T-helper 2 cell (primary cell): Measurements from ENCODE around the gene FARS2.
"Not testable (repeated sequence)": the region's sequence is repeated elsewhere in the genome, so short reads cannot be mapped to it uniquely, and the experiment has no call there.

ENCODE experiments used
- DNase-seq, 5 experiments: peaks; one replicate each; pipeline versions ENCODE4 v3.0.0 to v3.0.0-alpha.2; 2012 to 2022

FARS2 gene

GRCh38 chr6:5671601-5672559 is 410.6 kb downstream of the FARS2 start:
- no peak for DNase-seq

GRCh38 chr6:5672581-5673011 is 411.3 kb downstream of the FARS2 start:
- no peak for DNase-seq

- DNase-seq = no peak
Measured at GRCh38 chr6:5673019-5673790, 411.9 kb downstream of the FARS2 start.

- no peak for DNase-seq
Measured at GRCh38 chr6:5674141-5674540, 412.8 kb downstream of the FARS2 start.

- DNase-seq = no peak
Measured at GRCh38 chr6:5674721-5675120, 413.4 kb downstream of the FARS2 start.

- no peak for DNase-seq
Measured at GRCh38 chr6:5676701-5677100, 415.4 kb downstream of the FARS2 start.

GRCh38 chr6:5677219-5678000 is 416.1 kb downstream of the FARS2 start:
- DNase-seq = no peak

- DNase-seq = no peak
Measured at GRCh38 chr6:5679270-5679669, 418.0 kb downstream of the FARS2 start.

GRCh38 chr6:5679691-5680090 is 418.4 kb downstream of the FARS2 start:
- no peak for DNase-seq

- no peak for DNase-seq
Measured at GRCh38 chr6:5680095-5680494, 418.8 kb downstream of the FARS2 start.

GRCh38 chr6:5681480-5681879 is 420.2 kb downstream of the FARS2 start:
- DNase-seq = no peak

- no peak for DNase-seq
Measured at GRCh38 chr6:5682530-5682929, 421.2 kb downstream of the FARS2 start.

GRCh38 chr6:5683747-5684146 is 422.4 kb downstream of the FARS2 start:
- DNase-seq = not testable (repeated sequence)

GRCh38 chr6:5684320-5685053 is 423.2 kb downstream of the FARS2 start:
- no peak for DNase-seq

- no peak for DNase-seq
Measured at GRCh38 chr6:5693225-5694145, 432.2 kb downstream of the FARS2 start.

- DNase-seq = no peak
Measured at GRCh38 chr6:5695260-5696245, 434.2 kb downstream of the FARS2 start.

GRCh38 chr6:5697508-5697907 is 436.2 kb downstream of the FARS2 start:
- no peak for DNase-seq

- DNase-seq = no peak
Measured at GRCh38 chr6:5698318-5698717, 437.0 kb downstream of the FARS2 start.

GRCh38 chr6:5699064-5699463 is 437.8 kb downstream of the FARS2 start:
- DNase-seq = not testable (repeated sequence)

GRCh38 chr6:5701174-5701573 is 439.9 kb downstream of the FARS2 start:
- DNase-seq = no peak
